ENCODE data around the gene MAP2.

DNA sequence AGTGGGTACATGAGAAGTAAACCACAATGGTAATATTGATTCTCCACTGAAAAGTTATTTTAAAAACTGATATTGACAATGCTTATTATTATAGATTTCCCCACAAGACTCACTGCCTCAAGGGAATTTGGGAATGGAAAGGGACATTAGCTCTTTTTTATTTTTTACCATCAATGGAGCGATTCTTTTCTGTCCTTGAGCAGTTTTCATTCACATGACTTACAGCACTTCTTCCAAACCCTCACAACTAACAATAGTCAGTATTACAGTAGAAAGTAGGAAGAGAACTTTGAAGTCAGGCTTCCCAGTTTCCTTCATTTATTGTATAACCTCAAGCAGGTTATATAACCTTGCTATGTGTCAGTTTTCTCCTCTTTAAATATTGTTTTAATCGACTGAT is 343.5 kb downstream of the MAP2 start:
- TF ChIP-seq TRIM24 (CRISPR knock-in tag; IDR thresholded peaks at IDR 0.05) (no peak), IRX3 (CRISPR knock-in tag; IDR thresholded peaks at IDR 0.05; ENCODE audit: borderline replicate concordance, low read depth) (no peak), RORA (CRISPR knock-in tag; IDR thresholded peaks at IDR 0.05) (no peak), TCF12 (IDR thresholded peaks at IDR 0.05) (no peak), TCF12 (CRISPR knock-in tag; IDR thresholded peaks at IDR 0.05) (no peak), BORCS8-MEF2B (CRISPR knock-in tag; IDR thresholded peaks at IDR 0.05) (no peak), PHF20 (CRISPR knock-in tag; IDR thresholded peaks at IDR 0.05) (no peak), ZNF891 (CRISPR knock-in tag; IDR thresholded peaks at IDR 0.05) (no peak), SOX6 (IDR thresholded peaks at IDR 0.05) (no peak), SOX6 (CRISPR knock-in tag; IDR thresholded peaks at IDR 0.05) (no peak), ZNF549 (CRISPR knock-in tag; IDR thresholded peaks at IDR 0.05) (no peak), ELF4 (CRISPR knock-in tag; IDR thresholded peaks at IDR 0.05; ENCODE audit: borderline replicate concordance) (no peak), MTA1 (CRISPR knock-in tag; IDR thresholded peaks at IDR 0.05; ENCODE audit: borderline replicate concordance) (no peak)
- TF ChIP-seq, protein P1, sequence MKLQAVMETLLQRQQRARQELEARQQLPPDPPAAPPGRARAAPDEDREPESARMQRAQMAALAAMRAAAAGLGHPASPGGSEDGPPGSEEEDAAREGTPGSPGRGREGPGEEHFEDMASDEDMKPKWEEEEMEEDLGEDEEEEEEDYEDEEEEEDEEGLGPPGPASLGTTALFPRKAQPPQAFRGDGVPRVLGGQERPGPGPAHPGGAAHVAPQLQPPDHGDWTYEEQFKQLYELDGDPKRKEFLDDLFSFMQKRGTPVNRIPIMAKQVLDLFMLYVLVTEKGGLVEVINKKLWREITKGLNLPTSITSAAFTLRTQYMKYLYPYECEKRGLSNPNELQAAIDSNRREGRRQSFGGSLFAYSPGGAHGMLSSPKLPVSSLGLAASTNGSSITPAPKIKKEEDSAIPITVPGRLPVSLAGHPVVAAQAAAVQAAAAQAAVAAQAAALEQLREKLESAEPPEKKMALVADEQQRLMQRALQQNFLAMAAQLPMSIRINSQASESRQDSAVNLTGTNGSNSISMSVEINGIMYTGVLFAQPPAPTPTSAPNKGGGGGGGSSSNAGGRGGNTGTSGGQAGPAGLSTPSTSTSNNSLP (IDR thresholded peaks at IDR 0.05; ENCODE audit: low read depth, low read length): no peak

Data from HepG2 (cell line).